ENCODE results near the gene AP3M1.

AP3M1 gene

DNA sequence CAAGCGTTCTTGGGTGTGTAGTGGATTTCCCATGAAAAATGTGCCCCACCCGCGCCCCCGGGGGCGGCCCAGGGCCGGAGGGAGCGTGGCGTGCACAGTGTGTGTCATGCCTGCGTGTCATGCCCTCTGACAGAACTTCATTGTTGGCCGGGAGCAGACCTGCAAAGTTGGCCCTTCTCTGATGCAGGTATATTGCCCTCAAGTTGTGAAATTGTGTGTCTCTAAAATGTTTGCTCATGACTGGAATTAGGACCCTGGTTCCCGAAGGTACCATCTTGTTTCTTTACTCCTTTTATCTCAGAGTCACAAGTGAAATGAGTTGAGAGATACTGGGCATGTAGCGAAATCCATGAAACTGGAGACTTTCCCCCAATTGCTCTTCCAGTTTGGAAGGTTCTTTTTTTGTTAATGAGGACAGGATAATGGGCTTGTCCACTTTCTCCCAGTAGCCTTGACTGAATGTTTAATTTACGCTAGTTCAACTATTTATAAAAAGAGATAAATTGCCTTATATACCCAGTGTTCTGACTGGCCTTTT lies 26.6 kb upstream of the AP3M1 start:
- Histone ChIP-seq H3K36me3 (ENCODE audit: insufficient read depth, low read length) (no peaks in the 10 kb centered on the region), H3K4me1 (ENCODE audit: control insufficient read depth, insufficient read depth, low read length) (peaks cover 34% of the 10 kb centered on the region), H3K9ac (ENCODE audit: low read depth, low read length) (peak overlapping the region; percentile 91), H3K27me3 (ENCODE audit: control insufficient read depth, insufficient read depth, low read length) (no peaks in the 10 kb centered on the region), H3K4me2 (ENCODE audit: low read length) (peak overlapping the region; percentile 93), H3K4me3 (ENCODE audit: low read length) (peak overlapping the region; percentile 94), H3K9me3 (replicated peaks; ENCODE audit: low read length) (no peaks in the 10 kb centered on the region)

DNA sequence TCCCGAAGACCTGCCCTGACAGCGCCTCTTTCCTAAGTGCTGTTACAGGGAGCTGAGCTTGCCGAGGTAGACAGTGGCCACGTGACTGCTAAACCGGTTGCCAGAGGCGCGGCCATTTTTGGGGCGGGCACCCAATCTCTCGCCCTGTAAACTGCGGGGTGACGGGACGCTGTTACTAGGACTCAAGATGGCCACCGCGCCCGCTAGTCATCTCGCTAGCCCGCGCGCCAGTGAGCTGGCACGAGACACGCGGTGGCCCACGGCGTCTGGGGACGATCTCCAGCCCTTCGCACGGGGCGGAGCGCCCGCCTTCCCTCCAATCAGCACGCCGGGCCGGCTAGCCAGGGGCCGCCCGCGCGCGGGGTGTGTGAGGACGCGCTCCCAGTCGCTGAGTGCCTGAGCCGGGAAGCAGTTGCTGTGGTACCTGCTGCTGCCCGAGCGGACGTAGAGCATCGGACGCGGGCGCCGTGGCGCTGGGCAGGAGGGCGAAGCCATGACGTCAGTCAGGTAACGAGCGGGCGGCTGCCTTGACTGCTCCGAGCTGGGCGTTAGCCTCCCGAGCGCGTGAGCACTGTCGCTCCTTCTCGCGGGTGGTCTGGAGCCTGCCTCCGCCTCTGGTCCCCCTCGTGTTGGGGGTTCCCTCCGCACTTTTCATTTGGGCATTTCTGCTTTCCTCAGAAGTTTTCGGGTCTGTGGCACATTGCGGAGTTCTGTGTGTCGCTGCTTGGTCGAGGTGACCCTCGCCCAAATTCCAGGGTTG lies 25.9 kb upstream of the AP3M1 start:
- peak overlapping the region; percentile 94 for H3K4me3 ChIP-seq (ENCODE audit: low read length)
- H3K27me3 ChIP-seq (ENCODE audit: control insufficient read depth, insufficient read depth, low read length): no peaks in the 10 kb centered on the region
- peaks cover 31% of the 10 kb centered on the region for H3K4me1 ChIP-seq (ENCODE audit: control insufficient read depth, insufficient read depth, low read length)
- no peaks in the 10 kb centered on the region for H3K9me3 ChIP-seq (replicated peaks; ENCODE audit: low read length)
- H3K36me3 ChIP-seq (ENCODE audit: insufficient read depth, low read length): no peaks in the 10 kb centered on the region
- H3K4me2 ChIP-seq (ENCODE audit: low read length): peak overlapping the region; percentile 93
- H3K9ac ChIP-seq (ENCODE audit: low read depth, low read length): peak overlapping the region; percentile 91

DNA sequence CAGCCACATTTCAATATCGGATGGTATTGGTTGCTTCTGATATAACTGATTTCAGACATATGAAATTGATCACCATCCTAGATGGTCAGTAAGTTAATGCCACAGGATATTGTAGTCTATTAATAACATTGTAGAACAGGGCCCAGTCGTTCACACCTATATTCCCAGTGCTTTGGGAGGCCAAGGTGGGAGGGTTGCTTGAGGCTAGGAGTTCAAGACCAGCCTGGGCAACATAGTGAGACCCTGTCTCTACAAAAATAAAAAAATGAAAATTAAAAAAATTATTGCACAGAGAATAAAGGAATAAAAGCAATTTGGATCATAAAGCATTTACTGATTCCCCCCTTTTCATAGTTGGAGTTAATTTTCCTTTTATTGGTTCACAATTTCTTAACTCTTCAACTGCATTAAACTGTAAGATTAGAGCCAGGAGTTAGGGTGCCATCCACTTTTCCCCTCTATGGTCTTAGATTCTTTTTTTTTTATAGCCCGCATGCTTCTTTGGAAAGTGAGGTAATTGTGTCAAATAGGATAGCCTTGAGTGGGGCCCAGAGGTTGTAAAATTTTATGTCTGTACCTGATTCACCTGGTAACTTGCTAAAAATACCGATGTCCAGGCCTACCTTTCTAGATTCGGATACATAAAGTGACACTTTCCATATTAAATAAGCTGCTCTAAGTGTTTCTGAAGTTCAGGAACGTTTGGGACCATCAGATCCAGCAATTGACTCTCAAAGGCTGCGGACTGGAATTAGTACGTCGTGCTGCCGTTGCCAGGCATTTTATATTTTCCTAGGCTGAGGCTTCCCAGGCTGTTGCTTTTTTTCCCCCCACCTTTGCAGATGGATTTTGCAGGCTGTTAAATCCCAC lies 25.1 kb upstream of the AP3M1 start:
- H3K9me3 ChIP-seq (replicated peaks; ENCODE audit: low read length): no peaks in the 10 kb centered on the region
- H3K4me2 ChIP-seq (ENCODE audit: low read length): peak overlapping the region; percentile 93
- H3K4me3 ChIP-seq (ENCODE audit: low read length): peak overlapping the region; percentile 94
- no peaks in the 10 kb centered on the region for H3K27me3 ChIP-seq (ENCODE audit: control insufficient read depth, insufficient read depth, low read length)
- H3K4me1 ChIP-seq (ENCODE audit: control insufficient read depth, insufficient read depth, low read length): peaks cover 27% of the 10 kb centered on the region
- no peaks in the 10 kb centered on the region for H3K36me3 ChIP-seq (ENCODE audit: insufficient read depth, low read length)
- peak overlapping the region; percentile 91 for H3K9ac ChIP-seq (ENCODE audit: low read depth, low read length)

DNA sequence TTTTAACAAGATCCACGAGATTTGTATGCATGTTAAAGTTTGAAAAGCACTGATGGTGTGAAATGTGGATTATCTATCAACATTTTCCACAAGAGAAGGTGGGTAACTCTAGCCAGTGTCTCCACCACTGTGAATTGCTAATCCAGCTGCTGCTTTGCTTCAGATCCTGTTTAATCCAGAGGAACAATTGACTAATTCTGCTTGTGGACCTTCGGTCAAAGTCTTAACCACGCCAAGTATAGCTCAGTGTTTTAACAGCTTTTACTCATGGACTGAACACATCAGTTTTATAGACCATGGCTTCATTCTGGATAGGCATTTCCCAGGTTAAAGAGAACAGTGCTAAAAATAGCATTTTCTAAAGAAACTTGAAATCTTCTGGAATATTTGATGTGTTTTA lies 23.9 kb upstream of the AP3M1 start:
- Histone ChIP-seq H3K9ac (ENCODE audit: low read depth, low read length) (no peak overlapping the region), H3K4me1 (ENCODE audit: control insufficient read depth, insufficient read depth, low read length) (peaks cover 23% of the 10 kb centered on the region), H3K27me3 (ENCODE audit: control insufficient read depth, insufficient read depth, low read length) (no peaks in the 10 kb centered on the region), H3K36me3 (ENCODE audit: insufficient read depth, low read length) (no peaks in the 10 kb centered on the region), H3K4me3 (ENCODE audit: low read length) (no peak overlapping the region), H3K9me3 (replicated peaks; ENCODE audit: low read length) (no peaks in the 10 kb centered on the region), H3K4me2 (ENCODE audit: low read length) (no peak overlapping the region)

DNA sequence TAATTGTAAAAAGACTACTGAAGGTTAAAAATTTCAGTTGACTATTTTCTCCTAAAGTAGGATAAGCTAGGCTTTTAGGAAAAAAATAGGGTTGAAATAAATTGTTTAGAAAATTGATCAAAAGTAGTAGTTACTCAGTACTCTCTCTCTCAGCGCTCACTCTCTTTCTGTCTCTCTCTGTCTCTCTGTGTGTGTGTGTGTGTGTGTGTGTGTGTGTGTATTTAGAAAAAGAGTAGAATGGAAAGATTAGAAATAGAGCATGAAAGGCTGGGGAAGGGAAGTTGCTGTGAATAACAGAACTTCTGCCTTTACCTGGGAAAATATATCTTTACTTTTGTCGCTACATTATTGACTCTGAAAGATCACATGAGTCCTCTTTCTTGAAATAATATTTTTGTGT lies 21.0 kb upstream of the AP3M1 start:
- no peak overlapping the region for H3K4me3 ChIP-seq (ENCODE audit: low read length)
- H3K9ac ChIP-seq (ENCODE audit: low read depth, low read length): no peak overlapping the region

DNA sequence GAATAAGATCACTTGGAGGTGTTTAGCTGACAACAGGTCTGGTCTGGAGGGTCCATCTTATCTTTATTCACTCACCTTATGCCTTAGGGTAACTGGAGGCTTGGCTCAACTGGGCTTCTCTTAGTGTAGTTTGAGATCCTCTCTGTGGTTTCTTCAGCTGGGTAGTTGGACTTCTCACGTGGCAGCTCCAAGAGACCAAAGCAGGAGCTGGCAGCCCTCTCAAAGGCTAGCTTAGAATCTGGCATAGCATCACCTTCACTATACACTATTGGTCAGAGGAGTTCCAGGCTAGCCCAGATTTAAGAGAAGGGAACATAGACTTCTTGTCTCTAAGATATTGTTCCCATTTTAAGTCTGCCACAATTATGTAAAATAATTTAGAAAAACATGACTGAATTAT lies 16.8 kb upstream of the AP3M1 start:
- H3K9me3 ChIP-seq (replicated peaks; ENCODE audit: low read length): no peaks in the 10 kb centered on the region
- no peaks in the 10 kb centered on the region for H3K27me3 ChIP-seq (ENCODE audit: control insufficient read depth, insufficient read depth, low read length)
- H3K4me1 ChIP-seq (ENCODE audit: control insufficient read depth, insufficient read depth, low read length): peaks cover 35% of the 10 kb centered on the region
- H3K4me3 ChIP-seq (ENCODE audit: low read length): no peak overlapping the region
- no peaks in the 10 kb centered on the region for H3K36me3 ChIP-seq (ENCODE audit: insufficient read depth, low read length)
- no peak overlapping the region for H3K9ac ChIP-seq (ENCODE audit: low read depth, low read length)
- H3K4me2 ChIP-seq (ENCODE audit: low read length): no peak overlapping the region

More for the DNA sequence above, 21.0 kb upstream of the AP3M1 start:
- no peak overlapping the region for H3K4me2 ChIP-seq (ENCODE audit: low read length)
- H3K36me3 ChIP-seq (ENCODE audit: insufficient read depth, low read length): no peaks in the 10 kb centered on the region
- no peaks in the 10 kb centered on the region for H3K27me3 ChIP-seq (ENCODE audit: control insufficient read depth, insufficient read depth, low read length)
- H3K4me1 ChIP-seq (ENCODE audit: control insufficient read depth, insufficient read depth, low read length): peaks cover 9% of the 10 kb centered on the region
- H3K9me3 ChIP-seq (replicated peaks; ENCODE audit: low read length): no peaks in the 10 kb centered on the region

DNA sequence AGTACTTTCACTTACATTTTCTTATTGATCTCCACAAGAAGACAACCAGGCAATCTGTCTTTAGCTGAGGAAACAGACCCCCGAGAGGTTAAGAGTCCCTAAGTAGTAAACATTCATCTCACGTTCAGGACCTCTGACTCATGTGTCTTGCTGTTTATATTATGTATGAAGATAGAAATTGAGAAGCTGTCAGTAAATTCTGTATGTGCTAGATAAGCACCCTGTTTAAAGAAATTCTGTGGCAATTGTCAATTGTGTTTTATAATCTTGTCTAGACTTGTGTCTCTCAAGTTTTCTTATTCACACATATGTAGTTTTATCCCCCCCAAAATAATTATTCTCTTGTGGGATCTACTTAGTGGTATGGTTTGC lies 14.9 kb upstream of the AP3M1 start:
- Histone ChIP-seq H3K4me1 (ENCODE audit: control insufficient read depth, insufficient read depth, low read length) (peaks cover 35% of the 10 kb centered on the region), H3K9ac (ENCODE audit: low read depth, low read length) (no peak overlapping the region), H3K27me3 (ENCODE audit: control insufficient read depth, insufficient read depth, low read length) (no peaks in the 10 kb centered on the region), H3K4me2 (ENCODE audit: low read length) (peak overlapping the region; percentile 42), H3K9me3 (replicated peaks; ENCODE audit: low read length) (no peaks in the 10 kb centered on the region), H3K4me3 (ENCODE audit: low read length) (no peak overlapping the region), H3K36me3 (ENCODE audit: insufficient read depth, low read length) (no peaks in the 10 kb centered on the region)

DNA sequence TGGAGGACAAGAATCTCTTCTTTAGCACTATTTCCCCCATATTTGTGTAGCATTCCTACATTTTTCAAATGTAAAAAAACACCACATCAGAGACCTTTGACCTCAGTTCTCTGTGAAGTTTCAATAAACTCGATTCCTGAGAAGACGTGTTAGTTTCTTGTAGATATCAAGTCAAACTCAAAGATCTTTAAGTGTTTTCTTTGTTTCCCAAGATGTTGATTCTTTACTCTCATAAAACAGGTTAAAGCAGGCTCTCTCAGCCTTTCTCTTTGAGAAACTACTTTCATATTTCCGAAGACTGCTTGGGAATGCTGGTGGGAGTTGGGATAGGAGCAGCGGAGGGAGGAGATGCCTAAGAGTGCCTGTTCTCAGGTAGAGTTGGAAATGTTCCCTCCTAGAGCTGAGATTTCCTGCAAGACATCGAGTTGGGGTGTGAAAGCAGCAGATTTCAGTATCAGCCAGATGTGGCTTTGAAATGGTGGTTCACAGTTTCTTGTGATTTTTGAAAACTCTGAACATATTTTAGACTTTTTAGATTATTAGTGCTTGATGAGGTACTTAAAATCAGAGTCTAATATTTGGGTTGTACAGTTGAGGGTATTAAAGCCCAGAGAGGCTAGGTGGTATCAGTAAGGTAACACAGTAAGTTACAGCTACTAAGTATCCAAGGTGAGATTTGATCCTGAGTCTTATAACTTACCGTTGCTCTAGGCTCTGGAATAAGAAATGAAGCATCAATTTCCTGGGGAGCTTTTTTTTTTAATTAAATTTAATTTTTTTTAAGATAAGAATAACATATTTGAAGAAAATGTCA lies 14.3 kb upstream of the AP3M1 start:
- H3K27me3 ChIP-seq (ENCODE audit: control insufficient read depth, insufficient read depth, low read length): no peaks in the 10 kb centered on the region
- H3K4me3 ChIP-seq (ENCODE audit: low read length): no peak overlapping the region
- H3K9me3 ChIP-seq (replicated peaks; ENCODE audit: low read length): no peaks in the 10 kb centered on the region
- peak overlapping the region; percentile 42 for H3K4me2 ChIP-seq (ENCODE audit: low read length)
- peaks cover 35% of the 10 kb centered on the region for H3K4me1 ChIP-seq (ENCODE audit: control insufficient read depth, insufficient read depth, low read length)
- no peaks in the 10 kb centered on the region for H3K36me3 ChIP-seq (ENCODE audit: insufficient read depth, low read length)
- H3K9ac ChIP-seq (ENCODE audit: low read depth, low read length): no peak overlapping the region

DNA sequence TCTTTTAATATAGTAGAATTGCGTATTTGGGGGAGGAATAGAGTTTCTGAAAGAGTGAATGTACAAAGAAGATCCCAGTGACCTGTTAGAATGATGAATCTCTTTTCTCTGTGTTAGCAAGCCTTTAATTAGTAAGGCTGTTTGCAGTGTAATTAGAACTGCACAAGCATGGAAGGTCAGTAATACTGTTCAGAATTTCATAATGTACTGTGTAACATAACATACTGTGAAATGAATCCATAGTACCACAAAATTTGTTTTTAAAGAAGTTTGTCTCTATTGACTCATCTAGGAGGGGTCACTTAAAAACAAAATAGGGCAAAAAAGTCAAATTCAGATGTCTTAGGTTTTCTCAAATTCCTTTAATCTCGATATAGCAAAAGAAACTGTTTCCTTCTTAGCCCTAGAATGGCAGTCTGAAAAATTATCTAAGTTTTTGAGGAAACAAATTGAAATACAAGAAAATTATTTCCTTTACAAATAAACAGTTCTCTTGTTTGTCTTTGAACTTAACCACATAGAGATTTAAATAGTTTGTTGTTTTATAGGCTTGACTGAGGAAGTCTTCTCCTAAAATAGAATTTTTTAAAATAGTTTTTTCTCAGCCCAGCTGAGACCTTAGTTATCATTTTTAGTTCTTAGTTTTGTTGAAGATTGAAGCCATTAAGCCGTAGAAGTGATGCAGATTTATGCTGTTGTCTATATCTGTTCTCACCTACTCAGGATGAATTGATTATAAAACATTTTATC lies 12.9 kb upstream of the AP3M1 start:
- H3K9ac ChIP-seq (ENCODE audit: low read depth, low read length): peak overlapping the region; percentile 31
- no peaks in the 10 kb centered on the region for H3K36me3 ChIP-seq (ENCODE audit: insufficient read depth, low read length)
- H3K4me3 ChIP-seq (ENCODE audit: low read length): no peak overlapping the region
- H3K27me3 ChIP-seq (ENCODE audit: control insufficient read depth, insufficient read depth, low read length): no peaks in the 10 kb centered on the region
- H3K9me3 ChIP-seq (replicated peaks; ENCODE audit: low read length): no peaks in the 10 kb centered on the region
- H3K4me2 ChIP-seq (ENCODE audit: low read length): peak overlapping the region; percentile 46
- H3K4me1 ChIP-seq (ENCODE audit: control insufficient read depth, insufficient read depth, low read length): peaks cover 35% of the 10 kb centered on the region

DNA sequence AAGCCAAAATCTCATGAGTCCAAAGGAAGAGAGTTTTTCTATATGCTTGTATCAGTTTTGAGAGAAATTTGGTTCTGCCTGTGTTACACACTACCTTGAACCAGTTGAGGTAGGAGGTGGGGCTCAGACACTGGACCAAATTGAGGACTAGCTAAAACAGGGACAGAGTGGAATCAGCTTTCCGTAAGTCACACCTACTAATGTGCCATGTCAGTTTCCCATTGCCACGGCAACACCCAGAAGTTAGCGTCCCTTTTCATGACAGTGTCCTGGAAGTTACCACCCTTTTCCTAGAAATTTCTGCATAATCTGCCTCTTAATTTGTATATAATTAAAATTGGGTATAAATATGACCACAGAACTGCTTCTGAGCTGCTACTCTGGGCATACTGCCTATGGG lies 9.4 kb upstream of the AP3M1 start:
- Histone ChIP-seq H3K9me3 (replicated peaks; ENCODE audit: low read length) (no peaks in the 10 kb centered on the region), H3K4me3 (ENCODE audit: low read length) (no peak overlapping the region), H3K4me1 (ENCODE audit: control insufficient read depth, insufficient read depth, low read length) (peaks cover 20% of the 10 kb centered on the region), H3K36me3 (ENCODE audit: insufficient read depth, low read length) (no peaks in the 10 kb centered on the region), H3K4me2 (ENCODE audit: low read length) (no peak overlapping the region), H3K9ac (ENCODE audit: low read depth, low read length) (no peak overlapping the region), H3K27me3 (ENCODE audit: control insufficient read depth, insufficient read depth, low read length) (no peaks in the 10 kb centered on the region)

Data from skeletal muscle satellite cell (primary cell).